GM19452 (cell line): Measurements from ENCODE around the gene MYOD1.

Source experiments
- ATAC-seq: cut with Tn5 transposase; IDR thresholded peaks from one replicate; pipeline ENCODE4 v1.9.1; 2021; ENCODE audit not compliant: unreplicated experiment

Gene MYOD1

DNA sequence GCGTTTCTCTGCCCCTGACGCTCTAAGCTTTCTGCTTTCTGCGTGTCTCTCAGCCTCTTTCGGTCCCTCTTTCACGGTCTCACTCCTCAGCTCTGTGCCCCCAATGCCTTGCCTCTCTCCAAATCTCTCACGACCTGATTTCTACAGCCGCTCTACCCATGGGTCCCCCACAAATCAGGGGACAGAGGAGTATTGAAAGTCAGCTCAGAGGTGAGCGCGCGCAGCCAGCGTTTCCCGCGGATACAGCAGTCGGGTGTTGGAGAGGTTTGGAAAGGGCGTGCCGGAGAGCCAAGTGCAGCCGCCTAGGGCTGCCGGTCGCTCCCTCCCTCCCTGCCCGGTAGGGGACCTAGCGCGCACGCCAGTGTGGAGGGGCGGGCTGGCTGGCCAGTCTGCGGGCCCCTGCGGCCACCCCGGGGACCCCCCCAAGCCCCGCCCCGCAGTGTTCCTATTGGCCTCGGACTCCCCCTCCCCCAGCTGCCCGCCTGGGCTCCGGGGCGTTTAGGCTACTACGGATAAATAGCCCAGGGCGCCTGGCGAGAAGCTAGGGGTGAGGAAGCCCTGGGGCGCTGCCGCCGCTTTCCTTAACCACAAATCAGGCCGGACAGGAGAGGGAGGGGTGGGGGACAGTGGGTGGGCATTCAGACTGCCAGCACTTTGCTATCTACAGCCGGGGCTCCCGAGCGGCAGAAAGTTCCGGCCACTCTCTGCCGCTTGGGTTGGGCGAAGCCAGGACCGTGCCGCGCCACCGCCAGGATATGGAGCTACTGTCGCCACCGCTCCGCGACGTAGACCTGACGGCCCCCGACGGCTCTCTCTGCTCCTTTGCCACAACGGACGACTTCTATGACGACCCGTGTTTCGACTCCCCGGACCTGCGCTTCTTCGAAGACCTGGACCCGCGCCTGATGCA lies at the start of gene MYOD1:
Gene MYOD1 (plus strand): TSS at position 544 of the 910 bp plus-strand sequence. CDS start 212 bp downstream, at position 756.
- ATAC-seq, result no peak

DNA sequence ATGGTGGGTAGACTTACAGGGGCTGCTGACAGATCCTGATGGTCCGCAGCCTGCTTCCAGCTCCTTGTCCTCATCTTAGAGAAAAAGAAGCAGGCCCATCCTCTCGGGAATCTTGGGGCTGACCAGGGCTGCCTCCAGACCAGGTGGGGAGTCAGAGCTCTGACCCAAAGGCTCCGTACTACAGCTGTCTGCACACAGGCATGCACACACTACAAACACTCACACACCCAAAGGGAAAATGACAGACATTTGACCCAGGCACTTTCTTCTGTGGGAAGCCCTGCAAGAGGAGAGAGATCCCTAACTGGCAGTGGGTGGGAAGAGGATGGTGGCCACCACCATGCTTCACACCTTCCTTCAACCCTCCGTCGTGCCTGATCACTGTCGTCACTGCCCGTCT lies 46.9 kb upstream of the MYOD1 start:
- ATAC-seq, result no peak

DNA sequence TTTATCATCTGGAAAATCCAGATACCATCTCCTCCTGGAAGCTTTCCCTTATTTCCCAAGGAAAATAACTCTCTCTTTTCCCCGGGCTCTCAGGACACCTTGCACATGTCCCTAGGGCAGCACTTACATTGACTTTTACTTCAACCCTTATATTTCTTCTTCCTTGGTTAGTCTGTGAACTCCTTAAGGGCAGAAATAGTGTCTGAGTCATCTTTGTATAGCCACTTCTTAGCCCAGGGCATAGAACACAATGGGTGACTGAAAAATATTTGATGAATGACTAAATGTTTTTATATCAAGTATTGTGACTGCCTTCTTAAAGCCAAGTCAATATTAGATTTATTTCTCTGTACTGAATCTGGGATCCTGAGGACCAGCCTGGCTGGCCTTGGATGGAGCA lies 45.4 kb upstream of the MYOD1 start:
- no peak for ATAC-seq

DNA sequence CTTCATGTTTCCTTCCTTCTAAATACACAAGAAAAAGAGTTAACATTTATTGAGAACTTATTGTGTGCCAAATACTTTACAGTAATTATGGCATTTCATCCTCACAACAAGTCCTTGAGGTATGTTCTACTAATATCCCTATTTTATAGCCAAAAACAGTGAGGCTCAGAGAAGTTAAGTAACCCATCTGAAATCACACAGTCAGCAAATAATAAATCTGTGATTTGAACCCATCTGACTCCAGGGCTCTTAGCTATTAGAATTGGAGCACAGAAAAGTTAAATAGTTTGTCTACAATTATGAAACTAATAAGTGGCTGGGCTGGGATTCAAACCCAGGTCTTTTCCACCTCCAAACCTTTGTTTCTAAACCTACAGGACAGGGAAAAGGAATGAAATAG lies 36.5 kb upstream of the MYOD1 start:
- no peak for ATAC-seq

DNA sequence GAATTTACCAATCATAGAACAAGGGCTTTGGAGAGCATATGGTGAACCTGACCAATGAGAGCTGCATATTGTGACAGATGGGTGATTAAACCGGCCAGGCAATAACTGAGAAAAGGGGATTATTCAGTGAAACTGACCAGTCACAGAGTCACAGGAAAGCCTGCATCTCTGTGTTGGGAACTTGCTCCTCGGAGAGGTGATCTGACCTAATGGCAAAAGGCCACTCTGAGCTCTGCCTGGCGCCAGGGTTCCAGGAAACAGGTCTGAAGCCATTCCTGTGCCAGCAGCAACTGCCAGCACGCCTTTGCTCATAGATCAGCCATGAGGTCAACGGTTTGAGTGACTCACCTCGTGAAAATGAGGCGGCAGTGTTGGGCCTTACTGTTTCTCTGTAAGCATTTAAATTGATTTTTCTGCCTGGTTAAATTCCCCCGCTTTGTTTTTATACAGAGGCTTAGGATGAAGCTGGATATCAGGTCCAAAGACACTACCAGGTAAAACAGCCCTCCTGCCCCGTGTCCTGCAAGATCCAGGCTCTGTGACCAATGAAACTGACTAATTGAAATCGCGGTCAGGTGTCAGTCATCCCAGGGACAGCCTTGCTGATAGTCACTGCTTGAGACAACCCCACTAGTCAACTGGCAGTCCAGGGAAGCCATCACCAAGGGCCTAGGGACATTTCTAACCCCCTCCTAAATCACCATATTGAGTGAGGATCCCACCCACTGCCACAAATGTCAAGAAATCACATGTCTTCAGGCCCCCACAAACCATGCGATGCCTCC lies 35.8 kb upstream of the MYOD1 start:
- ATAC-seq, result no peak

DNA sequence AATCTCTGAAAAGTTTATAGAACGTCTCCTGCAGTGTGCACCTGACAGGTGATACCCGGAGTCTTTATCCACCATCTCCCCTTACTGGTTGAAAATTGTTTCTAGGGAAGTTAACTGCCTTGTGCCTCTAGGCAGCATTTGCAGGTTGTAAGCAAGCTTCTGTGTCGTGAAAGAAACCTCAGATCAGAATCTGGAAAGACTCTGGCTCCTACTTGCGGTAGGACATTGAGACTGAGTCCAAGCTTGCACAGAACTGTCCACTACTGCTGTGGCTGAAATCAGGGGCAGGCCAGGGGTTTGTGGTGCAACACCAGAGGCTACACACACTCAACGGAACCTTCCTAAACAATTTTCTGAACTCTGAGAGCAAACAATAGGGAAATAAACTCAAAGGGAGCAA lies 34.8 kb upstream of the MYOD1 start:
- no peak for ATAC-seq

DNA sequence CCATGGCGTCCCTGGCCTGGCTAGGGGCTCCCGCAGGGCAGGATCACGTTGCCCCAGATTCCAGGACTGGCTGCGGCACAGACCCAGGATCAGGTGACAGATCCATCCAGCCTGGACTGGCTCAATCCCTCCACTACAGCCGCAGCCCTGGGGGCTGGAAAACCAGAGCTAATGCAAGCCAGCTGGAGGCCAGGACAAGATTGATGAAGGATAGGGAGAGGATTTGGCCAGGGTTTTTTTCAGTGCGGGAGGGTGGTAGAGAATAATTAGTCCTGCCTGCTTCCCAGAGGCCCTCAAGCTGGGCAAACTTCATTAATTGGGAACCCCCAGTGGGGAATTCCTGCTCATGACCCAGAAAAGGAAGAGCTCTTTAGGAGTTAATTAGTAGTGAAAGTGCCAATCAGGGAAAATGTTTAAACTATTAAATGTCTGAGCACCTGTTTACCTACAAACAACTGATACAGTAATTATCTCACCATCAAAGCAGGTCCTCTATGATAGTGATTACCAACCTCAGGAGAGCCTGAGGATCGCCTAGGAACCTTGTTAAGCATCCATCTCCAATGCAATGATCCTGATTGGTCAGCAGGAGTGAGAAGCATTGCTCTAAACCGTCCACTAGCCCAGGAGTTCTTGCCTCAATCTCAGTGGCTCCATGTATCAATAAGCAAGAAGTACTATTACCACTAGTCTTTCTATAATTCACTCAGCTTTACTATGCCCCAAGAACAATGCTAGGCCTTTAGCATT lies 33.0 kb upstream of the MYOD1 start:
- no peak for ATAC-seq

DNA sequence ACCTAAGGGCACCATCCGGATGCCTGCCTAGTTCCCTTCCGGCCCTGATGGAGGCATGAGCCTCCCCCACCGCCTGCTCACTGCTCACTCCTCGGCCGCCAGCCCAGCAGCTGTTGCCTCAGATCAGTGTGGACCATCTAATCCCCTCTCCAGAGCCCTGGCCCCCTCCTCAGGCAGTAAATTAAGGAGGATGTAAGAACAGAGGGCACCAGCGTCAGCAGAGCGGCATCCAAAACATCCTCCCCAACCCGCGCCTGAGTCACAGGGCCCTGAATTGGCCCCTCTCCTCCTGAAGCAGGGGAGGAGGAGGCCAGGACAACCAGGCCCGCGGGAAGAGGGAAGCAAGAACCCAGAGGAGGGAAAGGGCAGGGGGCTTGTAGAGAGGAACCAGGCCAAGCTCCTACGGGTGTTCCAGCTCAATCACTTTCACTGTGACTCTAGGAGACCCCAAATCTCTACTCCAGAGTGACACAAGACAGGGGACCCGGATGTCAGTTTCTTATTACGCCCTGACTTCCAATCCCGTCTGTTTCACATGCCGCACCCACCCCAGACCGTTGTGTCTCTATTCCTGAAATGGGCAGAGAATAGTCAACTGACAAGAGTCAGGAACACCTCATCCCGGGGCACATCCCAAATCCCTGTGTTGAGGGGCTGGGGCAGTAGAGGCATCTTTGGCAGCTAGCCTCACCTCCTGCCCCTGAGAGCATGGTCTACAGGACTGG lies 31.3 kb upstream of the MYOD1 start:
- no peak for ATAC-seq

DNA sequence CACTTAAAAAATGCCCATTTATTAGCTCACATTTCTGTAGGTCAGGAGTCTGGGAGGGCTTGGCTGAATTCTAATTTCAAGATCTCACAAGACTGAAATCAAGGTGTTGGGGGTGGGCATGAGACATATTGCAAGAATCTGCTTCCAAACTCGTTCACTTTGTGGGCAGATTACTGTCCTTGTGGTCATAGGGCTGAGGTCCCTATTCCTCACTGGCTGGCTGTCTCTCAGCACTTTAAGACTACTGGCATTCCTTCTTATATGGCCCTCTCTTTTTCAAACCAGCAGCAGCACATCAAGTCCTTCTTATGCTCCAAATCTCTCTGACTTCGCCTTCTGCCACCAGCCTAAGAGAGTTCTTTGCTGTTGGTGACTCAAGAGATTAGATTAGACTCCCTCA lies 27.8 kb upstream of the MYOD1 start:
- no peak for ATAC-seq

DNA sequence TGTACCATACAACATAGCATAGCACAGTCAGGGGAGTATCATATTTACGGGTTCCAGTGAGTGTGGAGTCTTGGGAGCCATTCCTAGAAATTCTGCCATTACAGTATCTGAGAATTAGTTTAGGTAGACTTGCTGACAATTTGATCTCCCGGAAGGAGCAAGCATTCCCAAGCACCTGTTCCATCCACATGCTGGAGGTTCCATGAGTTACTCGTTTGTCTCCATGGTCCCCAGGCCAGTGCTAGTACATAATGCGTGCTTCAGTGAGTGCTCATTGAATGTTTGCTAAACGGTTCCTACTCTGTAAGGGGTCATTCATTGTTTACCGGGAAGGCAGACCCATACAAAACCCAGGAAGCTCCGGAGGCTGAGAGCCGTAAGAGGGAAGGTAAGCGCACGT lies 27.4 kb upstream of the MYOD1 start:
- no peak for ATAC-seq

DNA sequence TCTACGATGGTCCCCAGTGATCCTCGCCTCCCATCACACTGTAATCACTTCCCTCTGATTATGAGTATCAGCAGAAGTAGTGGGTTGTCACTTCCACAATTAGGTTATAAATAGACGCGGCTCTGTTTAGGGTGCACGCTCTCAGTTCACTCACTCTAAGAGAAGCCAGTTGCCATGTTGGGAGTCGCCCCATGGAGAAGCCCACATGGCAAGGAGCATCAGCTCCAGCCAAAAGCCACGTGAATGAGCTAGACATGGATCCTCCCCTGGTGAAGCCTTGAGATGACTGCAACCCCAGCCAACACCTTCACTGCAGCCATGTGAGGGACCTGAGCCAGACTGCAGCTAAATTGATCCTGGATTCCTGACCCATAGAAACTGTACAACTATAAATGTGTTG lies 26.4 kb upstream of the MYOD1 start:
- ATAC-seq, result no peak

DNA sequence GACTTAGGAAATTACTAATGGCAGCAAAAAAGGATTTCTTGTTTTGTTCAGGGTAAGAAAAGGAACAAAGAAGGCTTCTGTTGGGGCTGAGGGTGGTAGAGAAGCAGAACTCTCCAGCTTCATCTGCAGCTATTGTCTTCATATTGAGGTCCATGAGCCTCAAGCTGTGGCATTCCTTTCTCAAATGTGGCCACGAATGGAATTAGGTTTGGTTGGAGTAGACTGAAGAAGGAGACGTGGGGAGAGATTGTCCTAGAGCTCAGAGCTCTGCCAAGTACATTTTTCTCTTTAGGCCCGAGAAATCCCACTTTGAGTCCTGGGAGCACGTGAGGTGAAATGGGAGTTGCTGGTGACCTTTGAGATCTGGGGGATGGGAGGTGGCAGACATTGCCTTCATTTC lies 25.8 kb upstream of the MYOD1 start:
- no peak for ATAC-seq

DNA sequence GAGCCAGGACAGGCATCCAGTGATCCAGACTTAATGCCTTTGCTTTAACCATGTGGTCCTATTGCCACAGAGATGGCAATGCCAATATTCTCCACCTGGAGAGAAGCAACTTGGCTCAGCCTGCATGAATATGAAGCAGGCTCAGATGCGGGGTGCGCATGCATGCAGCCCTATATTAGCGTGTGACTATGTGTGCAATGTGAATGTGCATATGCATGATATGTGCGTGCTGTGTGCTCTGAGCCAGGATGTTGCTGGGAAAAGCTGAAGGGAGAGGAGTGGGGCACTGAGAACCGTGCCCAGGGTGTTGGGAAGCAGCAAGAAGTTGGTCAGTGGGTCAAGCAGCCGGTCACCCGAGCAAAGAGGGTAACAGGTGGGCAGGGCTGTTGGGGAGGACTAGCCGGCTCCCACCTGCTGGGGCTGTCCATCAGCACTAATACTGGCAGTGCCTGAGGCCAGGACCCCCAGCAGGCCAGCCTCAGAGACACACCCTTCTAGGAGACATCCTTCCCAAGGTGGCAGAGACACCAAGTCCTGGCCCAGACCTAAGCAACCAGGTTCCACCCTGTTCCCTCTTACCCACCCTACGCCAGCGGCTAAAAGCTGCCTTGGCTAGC lies 24.8 kb upstream of the MYOD1 start:
- ATAC-seq, result no peak

DNA sequence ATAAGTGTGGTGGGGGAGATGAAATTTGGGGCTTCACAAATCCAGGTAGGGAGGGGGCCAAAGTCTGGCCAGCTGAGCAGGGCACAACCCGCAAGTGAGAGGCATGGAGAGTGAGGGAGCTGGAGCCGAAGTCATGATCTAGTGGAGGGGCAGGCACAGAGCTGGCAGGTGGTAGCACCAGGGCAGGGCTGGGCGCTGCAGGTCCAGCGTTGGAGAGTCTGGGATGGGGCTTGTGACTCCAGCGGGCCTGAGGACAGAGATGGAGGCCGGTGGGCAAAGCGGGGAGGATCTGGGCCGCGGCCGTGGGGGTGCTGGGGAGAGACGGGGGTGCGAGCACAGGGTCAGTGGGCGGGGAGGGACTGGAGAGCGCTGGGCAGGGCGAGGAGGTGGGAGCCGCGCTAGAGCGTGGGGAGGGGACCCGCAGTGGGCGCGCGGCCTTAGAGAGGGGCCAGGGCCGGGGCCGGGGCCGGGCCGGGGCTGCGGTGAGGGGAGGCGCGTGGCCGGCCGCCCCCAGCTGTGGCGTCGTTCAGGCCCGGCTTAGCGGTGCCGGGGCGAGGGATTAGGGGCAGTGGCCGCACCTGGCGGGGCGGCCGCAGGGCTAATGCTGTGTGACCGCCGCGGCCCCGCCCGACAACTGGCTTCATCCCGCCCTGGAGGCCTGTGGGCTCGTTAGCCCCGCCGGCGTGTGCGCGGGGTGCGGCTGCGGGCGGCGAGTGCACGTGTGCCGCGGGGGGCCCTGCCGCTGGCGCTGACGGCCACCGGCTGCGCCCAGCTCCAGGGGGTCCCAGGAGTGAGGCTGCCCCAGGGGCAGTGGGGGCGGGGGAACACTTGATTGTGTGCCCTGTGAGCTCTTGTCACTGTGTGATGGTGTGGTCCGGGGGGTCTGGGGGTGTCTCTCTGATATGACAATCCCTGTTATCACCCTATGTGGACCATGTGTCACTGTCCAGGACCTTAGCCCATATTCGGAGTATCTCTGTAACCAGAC lies 23.6 kb upstream of the MYOD1 start:
- ATAC-seq, result no peak

DNA sequence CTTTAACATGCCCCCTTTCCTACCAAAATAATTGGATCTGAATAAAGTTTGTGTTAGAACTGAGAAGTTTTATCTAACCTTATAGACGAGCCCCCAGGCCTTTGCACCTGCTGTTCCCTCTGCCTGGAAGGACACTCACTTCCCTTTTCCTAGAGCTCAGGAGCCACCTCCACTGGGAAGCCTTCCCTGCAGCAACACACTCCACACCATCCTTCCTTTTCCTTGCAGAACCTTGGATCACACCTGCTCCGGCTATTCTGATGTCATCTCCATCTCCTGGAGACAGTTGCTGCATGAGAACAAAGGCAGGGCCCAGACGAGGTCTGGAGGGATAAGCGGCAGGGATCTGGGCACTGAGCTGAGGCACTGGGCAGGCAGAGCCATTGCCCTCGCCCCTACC lies 22.6 kb upstream of the MYOD1 start:
- ATAC-seq, result no peak

DNA sequence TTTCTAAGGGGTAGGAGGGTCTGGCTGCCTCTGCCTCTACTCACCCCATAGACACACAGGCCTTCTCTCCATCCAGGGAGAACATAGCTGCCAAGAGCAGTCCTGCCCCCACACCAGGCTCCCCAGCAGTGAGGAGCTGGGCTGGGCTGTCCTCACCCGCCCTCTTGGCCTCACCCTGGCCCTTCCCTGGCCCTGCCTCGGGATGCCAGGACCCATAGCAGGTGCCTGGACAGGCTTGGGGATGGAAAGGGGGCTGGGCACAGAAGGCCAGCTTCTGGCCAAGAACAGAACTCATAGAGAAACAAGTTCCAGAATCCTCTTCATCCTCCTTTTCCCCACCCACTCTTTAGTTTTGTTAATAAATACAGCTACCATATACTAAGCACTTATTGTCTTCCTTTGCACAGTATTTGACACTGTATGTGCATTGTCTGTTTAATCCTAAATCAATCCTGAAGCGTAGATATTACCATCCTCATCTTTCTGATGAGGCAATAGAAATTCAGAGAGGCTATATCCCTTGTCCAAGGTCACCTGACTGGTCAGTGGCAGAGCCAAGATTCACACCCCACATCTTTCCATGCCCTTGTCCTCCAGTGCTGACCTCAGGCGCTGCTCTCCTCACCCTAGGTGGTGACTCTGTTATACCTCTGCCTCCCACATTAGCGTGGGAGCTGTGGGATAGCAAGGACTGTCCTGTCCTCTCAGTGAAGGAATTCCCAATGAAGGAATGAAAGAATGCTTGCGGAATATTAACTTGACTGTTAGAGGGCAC lies 22.0 kb upstream of the MYOD1 start:
- ATAC-seq, result no peak

DNA sequence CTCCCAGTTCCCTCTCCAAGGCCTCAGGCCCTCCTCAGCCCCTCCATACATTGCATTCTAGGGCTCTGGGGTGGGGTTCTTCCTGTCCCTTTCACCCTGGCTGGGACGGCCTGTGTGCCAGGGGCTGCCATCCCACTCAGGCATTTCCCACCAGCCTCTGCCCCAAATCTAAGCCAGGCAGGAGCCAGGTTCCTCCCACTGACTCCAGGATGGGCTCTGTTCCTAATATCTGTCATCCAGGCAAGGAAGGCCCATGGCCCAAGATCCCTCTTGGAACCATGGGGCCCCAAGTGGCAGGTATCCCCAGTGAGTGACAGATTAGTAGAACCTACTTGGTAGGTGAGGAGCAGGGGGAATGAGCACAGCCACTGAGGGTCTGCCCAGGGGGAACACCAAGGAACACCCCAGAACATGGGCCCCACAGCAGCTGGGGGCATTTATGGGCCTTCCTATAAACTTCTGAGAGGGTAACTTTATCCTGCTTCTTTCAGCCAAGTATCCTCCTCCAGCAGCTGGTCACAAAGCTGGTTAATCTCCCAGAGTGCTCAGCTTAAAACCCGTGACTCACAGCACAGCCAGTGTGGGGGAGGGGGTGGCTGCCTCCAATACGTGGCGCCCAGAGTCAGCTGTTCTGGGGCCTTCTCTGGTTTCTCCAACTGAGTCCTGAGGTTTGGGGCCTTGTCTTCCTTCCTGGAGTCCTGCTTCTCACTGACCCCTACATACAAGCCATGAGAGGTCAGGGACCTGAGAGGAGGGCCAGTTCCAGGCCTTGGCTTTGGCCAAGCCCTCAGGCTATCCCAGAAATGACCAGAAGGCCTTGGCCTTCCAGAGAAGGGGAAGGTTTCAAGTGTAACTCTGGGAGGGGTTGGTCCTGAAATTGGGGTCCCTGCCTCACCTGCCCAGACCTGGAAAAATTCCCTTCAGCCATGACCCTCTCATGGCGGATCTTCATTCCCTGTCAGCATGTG lies 19.9 kb upstream of the MYOD1 start:
- ATAC-seq, result no peak
